Activated CD8-positive, alpha-beta memory T cell treated with anti-CD3 and anti-CD28 coated beads, Interleukin-2, amount 50 U/mL, for 4 hours (primary cell): Measurements from ENCODE around the gene FBF1.
"Not testable (repeated sequence)": the region's sequence is repeated elsewhere in the genome, so short reads cannot be mapped to it uniquely, and the experiment has no call there.

Source experiments
- DNase-seq: peaks from one replicate; pipeline ENCODE4 v3.0.0-alpha.2; 2020

The FBF1 gene

DNA sequence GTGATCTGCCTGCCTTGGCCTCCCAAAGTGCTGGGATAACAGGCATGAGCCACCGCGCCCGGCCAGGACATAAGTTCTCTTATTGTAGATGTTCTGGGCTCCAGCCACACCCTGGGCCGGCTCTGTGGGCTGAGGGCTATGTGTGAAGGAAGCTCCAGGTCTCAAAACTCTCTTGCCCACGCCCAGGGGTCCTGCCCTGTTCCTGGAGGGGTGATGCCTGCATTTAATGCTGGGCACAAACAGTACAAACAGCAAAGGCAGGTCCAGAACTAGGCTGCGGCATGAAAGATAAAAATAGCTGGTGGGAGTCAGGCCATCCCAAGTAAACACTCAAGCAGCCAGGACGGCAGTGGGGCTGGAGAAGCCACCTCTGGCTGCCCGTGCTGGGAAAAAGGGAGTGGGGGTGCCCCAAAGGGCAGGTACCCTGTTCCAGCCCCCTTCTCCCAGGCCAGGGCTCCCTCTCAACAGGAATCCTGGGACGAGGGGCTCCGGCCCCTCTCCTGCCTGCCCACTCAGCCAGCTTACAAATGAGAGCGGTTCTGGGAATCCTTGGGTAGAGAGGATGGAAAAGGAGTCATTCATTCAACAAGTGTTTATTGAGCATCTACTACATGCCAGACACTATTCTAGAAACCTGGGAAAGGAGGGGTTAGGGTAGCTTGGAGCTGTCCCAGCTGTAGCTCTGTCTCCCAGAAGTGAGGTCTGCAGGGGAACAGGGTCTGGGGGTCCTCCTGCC, 67.1 kb downstream of the FBF1 start:
- DNase-seq: no peak

DNA sequence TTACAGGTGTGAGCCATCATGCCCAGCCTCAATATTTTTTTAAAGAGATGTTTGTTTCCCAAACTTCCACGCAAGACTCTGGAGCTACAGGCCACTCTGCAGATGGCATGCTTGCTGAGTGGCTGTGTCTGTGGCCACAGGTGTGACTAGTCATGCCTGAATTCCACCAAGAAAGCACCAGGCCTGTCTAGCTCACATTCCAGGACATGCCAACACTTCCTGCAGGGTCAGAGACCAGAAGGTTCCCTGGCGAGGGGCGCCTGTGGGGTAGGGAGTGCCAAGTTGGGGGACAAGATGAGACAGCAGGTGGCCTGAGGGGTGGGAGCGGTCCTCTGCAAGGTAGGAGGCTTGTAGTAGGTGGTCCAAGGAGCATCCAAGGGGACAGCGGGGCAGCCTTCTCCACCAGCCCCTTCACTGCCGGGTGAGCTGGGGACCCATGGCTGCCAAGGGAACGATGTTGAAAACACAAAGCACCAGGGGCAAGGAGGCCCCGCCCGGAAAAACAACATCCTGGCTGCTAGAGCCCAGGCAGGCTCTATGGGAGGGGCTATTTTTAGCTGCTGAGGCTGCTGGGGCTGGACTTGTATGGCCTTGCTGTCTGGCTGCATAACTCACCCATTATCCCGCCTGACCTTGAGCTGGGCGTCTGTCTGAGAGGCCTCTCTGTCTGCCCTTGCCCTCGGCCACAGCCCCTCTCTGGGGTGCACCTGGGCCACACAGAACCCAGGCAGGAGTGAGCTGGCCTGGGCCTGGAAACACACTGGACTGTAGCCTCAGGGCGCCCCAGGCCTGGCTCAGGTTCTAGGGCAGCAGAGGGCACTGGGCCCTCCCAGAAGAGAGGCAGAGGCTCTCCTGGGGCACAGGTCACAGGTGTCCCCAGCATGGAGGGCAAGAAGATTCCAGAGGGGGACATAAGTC, 68.1 kb downstream of the FBF1 start:
- DNase-seq: no peak

DNA sequence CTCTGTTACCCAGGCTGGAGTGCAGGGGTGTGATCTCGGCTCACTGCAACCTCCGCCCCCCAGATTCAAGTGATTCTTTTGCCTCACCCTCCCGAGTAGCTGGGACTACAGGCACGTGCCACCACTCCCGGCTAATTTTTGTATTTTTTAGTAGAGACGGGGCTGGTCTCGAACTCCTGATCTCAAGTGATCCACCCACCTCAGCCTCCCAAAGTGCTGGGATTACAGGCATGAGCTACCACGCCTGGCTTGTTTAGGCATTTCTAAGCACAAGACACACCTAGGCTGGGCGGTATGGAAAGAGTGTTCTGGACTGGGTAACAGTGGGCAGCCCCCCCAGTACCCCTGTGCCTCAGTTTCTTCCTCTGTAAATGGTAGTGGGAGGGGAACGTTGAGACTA, 70.6 kb downstream of the FBF1 start:
- not testable (repeated sequence) for DNase-seq

DNA sequence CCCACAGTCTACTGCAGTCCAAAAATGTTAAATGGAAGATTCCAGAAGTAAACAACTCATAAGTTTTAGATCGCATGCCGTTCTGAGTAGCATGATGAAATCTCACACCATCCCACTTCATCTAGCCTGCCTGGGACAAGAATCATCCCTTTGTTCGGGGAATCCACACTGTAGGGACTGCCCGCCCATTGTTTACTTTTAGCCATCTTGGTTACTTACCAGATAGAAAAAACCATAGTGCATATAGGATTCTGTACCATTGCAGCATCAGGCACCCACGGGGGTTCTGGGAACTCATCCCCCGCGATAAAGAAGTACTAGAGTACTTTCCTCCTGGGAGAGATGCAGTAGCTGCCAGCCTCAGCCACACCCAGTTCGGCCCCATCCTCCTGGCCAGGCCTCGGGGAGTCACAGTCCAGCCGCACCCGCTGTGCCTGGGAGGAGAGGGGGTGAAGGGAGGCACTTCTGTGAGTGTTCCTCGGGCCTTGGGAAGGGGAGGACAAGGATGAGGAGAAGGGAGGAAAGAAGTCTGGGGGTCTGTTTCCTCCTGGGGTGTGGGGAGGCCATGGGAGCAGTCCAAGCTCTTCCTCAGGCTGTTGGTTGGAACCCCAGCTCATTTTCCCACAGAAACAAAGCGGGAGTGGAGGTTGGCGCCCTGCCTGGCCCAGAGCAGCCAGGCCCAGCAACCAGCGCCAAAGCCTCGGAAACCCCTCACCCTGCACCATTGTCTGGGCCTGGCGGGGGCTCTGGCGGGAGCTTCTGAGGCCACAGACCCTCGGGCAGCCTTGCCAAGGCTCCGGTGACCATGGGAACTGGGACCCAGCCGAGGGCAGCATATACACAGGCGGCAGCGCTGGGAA, 71.3 kb downstream of the FBF1 start:
- DNase-seq: no peak

DNA sequence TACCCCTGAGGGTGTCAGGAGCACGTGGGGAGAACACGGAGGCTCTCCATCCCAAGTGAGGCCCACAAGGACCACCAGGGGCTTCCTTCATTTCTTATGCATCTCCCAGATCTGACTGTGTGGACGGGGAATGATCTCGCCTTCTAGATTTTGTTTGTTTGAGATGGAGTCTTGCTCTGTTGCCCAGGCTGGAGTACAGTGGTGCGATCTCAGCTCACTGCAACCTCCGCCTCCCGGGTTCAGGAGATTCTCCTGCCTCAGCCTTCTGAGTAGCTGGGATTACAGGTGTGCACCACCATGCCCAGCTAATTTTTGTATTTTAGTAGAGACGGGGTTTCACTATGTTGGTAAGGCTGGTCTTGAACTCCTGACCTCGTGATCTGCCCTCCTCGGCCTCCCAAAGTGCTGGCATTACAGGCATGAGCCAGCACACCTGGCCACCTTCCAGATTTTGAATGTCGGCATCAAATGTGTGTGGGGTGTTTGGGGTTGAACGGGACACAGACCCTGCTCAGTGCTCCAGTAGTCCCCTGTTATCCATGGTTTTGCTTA, 72.0 kb downstream of the FBF1 start:
- DNase-seq: not testable (repeated sequence)

DNA sequence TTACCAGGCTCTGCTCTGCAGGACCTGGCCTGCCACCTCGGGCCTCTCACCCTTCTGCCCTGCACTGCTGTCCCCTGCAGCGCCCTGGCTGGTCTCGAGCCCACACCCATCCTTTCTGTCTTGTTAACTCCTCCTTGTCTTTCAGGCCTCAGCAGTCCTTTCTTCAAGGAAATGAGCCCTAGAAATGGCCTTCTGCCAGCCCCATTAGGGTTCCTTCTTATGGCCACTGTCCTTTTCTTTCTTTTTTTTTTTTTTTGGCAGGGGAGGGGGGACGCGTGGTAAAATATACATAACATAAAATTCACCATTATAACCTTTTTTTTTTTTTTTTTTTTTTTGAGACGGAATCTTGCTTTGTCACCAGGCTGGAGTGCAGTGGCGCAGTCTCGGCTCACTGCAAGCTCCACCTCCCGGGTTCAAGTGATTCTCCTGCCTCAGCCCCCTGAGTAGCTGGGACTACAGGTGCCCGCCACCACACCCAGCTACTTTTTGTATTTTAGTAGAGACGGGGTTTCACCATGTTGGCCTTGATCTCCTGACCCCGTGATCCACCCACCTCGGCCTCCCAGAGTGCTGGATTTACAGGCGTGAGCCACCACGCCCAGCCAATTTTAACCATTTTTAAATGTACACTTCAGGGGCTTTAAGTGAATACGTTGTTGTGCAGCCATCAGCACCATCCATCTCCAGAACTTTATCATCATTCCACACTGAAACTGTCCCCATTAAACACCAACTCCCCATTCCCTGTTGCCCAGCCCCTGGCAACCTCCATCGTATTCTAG, 75.2 kb downstream of the FBF1 start:
- DNase-seq: not testable (repeated sequence)

DNA sequence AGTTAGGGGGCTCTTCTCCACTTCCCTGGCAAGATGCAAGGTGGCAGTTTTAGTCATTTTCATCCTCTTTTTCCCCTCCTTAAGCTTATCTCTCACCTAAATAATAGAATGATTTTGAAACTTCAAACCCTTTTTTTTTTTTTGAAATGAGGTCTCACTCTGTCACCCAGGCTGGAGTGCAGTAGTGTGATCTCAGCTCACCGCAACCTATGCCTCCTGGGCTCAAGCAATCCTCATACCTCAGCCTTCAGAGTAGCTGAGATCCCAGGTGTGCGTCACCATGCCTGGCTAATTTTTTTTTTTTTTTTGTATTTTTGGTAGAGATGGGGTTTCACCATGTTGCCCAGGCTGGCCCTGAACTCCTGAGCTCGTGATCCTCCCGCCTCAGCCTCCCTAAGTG, 76.0 kb downstream of the FBF1 start:
- not testable (repeated sequence) for DNase-seq

DNA sequence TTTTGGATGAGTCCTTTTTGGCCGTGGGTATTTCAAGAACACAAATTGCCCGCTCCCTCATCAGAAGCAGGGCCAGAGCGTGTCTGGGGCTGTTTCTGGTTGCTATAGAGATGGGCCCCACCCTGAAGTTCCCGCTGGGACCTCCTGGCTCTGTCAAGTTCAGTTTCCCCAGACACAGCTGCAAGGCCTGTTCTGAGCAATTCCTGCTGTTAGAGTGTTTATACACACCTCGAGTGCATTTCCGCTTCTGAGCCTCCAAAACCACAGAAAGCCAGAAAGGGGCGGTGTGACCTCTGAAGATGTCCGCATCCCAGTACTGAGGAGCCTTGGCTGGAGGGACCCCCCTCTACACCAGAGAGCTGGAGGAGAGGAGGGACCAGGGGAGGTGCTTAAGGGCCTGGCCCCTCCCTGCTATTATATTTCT, 76.4 kb downstream of the FBF1 start:
- DNase-seq: no peak

DNA sequence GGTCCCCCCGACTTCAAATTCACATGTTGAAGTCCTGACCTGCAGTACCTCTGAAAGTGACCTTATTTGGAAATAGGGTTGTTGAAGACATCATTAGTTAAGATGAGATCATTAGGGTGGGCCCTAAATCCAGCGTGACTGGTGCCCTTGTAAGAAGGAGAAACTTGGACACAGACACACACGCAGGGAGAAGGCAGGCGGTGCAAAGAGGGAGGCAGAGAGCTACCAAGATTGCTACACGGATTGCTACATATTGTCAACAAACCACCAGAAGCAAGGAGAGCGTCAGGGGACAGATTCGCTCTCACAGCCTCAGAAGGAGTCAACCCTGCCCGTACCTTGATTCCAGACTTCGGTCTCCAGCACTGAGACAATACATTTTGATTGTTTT, 78.9 kb downstream of the FBF1 start:
- DNase-seq: no peak
